Type B pancreatic cell (in vitro differentiated cells): Measurements from ENCODE around the gene SLC25A21. TPM values are rescaled to one million over a fixed set of nuclear protein-coding genes. Genes with fewer than 3 reads are reported as not detected.
"Not testable (repeated sequence)": the region's sequence is repeated elsewhere in the genome, so short reads cannot be mapped to it uniquely, and the experiment has no call there.

Experiments used
- DNase-seq: peaks from one replicate; pipeline ENCODE4 v3.0.0; 2021; ENCODE audit warnings: mixed read lengths; ENCODE audit not compliant: unreplicated experiment; ENCODE audit errors: extremely low spot score
- H3K27ac Mint-ChIP-seq: 2 replicates; pipeline ENCODE4 v1.8.0; 2021; ENCODE audit warnings: mild to moderate bottlenecking, mixed read lengths
- H3K27me3 Mint-ChIP-seq: 2 replicates; pipeline ENCODE4 v1.8.0; 2021; ENCODE audit warnings: mixed read lengths
- H3K36me3 Mint-ChIP-seq: 2 replicates; pipeline ENCODE4 v1.8.0; 2021; ENCODE audit warnings: mixed read lengths
- H3K4me1 Mint-ChIP-seq: one replicate; pipeline ENCODE4 v1.8.0; 2021; ENCODE audit warnings: mixed read lengths; ENCODE audit not compliant: unreplicated experiment
- H3K4me3 Mint-ChIP-seq: 2 replicates; pipeline ENCODE4 v1.8.0; 2021; ENCODE audit warnings: mild to moderate bottlenecking, mixed read lengths
- H3K9me3 Mint-ChIP-seq: 2 replicates; pipeline ENCODE4 v1.8.0; 2021; ENCODE audit warnings: mixed read lengths
- total RNA-seq: library from RNA; stranded (reverse); gene quantifications from 2 replicates; pipeline ENCODE4 v1.2.1, GENCODE V29; 2021; ENCODE audit warnings: low replicate concordance
- TF ChIP-seq, protein P1 (sequence below): fragments of 200-600 bp; sonication (generic); conservative IDR thresholded peaks from 2 replicates; pipeline ENCODE4 v1.5.0; 2021; ENCODE audit warnings: antibody characterized with exemption, mild to moderate bottlenecking

The SLC25A21 gene
- total RNA-seq, 1 donor from 2014 or later: 0.58 TPM

DNA sequence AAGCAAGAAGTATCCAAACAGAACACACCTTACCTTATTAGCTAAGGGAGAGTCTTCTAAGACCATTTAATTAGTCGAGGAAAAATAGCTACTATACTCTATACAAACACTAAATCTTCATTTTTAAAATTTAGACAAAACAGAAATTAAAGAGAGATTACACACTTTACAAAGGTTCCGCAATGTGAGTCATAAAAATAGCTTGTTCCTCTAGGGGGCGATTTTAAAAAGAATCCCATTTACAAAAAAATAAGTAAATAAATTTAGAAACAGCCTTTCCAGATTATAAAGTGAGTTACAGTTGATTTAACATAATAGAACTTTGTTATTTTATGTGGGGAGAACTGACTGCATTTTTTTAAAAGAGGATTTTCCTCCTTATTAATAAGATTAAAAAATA, 309.1 kb downstream of the SLC25A21 start:
- TF ChIP-seq, protein P1, sequence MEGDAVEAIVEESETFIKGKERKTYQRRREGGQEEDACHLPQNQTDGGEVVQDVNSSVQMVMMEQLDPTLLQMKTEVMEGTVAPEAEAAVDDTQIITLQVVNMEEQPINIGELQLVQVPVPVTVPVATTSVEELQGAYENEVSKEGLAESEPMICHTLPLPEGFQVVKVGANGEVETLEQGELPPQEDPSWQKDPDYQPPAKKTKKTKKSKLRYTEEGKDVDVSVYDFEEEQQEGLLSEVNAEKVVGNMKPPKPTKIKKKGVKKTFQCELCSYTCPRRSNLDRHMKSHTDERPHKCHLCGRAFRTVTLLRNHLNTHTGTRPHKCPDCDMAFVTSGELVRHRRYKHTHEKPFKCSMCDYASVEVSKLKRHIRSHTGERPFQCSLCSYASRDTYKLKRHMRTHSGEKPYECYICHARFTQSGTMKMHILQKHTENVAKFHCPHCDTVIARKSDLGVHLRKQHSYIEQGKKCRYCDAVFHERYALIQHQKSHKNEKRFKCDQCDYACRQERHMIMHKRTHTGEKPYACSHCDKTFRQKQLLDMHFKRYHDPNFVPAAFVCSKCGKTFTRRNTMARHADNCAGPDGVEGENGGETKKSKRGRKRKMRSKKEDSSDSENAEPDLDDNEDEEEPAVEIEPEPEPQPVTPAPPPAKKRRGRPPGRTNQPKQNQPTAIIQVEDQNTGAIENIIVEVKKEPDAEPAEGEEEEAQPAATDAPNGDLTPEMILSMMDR: peak; percentile 44
- Mint-ChIP-seq H3K36me3 (peaks cover 3% of the 10 kb centered on the region), H3K9me3 (no peaks in the 10 kb centered on the region), H3K27me3 (peaks cover 10% of the 10 kb centered on the region), H3K4me3 (no peak overlapping the region), H3K4me1 (no peaks in the 10 kb centered on the region), H3K27ac (no peak overlapping the region)
- DNase-seq: no peak

DNA sequence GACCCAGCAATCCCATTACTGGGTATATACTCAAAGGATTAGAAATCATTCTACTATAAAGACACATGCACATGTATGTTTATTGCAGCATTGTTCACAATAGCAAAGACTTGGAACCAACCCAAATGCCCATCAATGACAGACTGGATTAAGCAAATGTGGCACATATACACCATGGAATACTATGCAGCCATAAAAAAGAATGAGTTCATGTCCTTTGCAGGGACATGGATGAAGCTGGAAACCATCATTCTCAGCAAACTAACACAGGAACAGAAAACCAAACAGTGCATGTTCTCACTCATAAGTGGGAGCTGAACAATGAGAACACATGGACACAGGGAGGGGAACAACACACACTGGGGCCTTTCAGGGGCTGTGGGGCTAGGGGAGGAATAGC, 310.2 kb downstream of the SLC25A21 start:
- not testable (repeated sequence) for H3K9me3 Mint-ChIP-seq, H3K36me3 Mint-ChIP-seq, H3K27ac Mint-ChIP-seq, DNase-seq, H3K4me3 Mint-ChIP-seq, H3K4me1 Mint-ChIP-seq, H3K27me3 Mint-ChIP-seq

DNA sequence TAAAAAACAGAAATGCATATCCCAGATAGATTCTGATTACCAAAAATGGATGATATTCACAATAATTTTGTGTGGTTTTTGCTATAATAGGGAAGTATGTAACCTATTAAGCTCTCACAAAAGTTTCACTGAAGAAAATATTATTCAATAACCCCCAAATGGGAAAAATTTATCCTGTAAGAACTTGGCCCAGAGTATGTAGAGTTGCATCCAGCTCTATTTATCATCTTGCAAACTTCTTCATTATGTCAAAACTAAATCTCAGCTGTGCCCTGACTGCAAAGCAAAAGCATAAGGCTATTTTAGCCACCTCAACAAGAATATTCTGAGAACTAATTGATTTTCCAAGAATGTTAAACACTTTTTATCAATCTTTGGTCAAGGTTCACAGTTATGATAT, 311.6 kb downstream of the SLC25A21 start:
- no peak overlapping the region for H3K27ac Mint-ChIP-seq
- TF ChIP-seq, protein P1: no peak
- no peaks in the 10 kb centered on the region for H3K9me3 Mint-ChIP-seq
- no peak overlapping the region for H3K4me3 Mint-ChIP-seq
- peaks cover 13% of the 10 kb centered on the region for H3K4me1 Mint-ChIP-seq
- peaks cover 3% of the 10 kb centered on the region for H3K36me3 Mint-ChIP-seq
- peaks cover 5% of the 10 kb centered on the region for H3K27me3 Mint-ChIP-seq
- no peak for DNase-seq

DNA sequence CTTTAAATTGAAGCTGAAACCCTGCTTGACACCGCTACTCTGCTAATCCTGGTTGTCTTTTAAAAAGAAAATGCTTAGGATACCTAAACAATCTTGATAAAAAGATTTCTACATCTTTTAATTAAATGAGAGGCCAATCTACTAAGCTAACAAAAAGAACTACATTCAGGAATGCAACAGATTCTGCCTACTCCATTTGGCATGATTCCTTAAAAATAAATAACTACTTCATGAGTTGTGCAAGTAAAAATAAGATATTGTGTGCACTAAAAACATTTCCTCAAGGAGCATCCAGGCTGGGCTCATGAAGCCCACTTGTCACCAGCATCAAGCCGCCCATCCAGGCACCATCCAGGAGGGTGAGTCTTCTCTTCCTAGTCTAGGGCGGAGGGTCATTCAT, 313.3 kb downstream of the SLC25A21 start:
- H3K27me3 Mint-ChIP-seq: peaks cover 3% of the 10 kb centered on the region
- no peak overlapping the region for H3K27ac Mint-ChIP-seq
- H3K4me1 Mint-ChIP-seq: peaks cover 13% of the 10 kb centered on the region
- no peaks in the 10 kb centered on the region for H3K9me3 Mint-ChIP-seq
- H3K36me3 Mint-ChIP-seq: peaks cover 3% of the 10 kb centered on the region
- TF ChIP-seq, protein P1: no peak
- H3K4me3 Mint-ChIP-seq: no peak overlapping the region
- DNase-seq: no peak

DNA sequence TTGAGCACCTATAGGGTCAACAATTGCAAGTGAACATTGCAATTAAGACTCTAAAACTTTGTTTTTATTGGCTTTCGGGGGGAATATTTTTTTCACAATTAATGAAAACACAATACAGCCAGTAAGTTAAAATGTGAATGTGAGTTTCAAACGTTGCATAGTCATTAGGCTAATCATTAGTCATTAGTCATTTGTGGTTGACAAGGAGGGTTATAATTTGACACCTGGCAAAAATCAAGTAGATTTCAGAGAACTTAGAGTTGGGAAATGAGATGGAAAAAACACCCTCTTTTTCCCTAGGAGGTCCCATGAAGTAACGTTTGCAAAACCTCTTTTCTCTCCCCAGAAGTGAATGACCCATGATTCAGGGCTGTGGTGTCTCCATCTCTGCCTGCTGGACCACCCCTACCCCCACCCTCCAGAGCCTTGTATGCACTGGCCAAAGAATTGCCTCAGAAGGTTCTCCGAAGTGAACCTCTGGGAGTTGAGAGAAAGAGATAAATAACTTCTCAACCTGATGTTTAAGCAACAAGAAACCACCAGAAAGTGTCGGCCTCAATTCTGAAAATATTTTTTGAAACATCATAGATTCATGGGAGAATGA, 314.5 kb downstream of the SLC25A21 start:
- Mint-ChIP-seq H3K9me3 (no peaks in the 10 kb centered on the region), H3K27me3 (peaks cover 7% of the 10 kb centered on the region), H3K4me1 (peaks cover 13% of the 10 kb centered on the region), H3K4me3 (no peak overlapping the region), H3K27ac (no peak overlapping the region), H3K36me3 (peaks cover 3% of the 10 kb centered on the region)
- no peak for DNase-seq
- TF ChIP-seq, protein P1: no peak

DNA sequence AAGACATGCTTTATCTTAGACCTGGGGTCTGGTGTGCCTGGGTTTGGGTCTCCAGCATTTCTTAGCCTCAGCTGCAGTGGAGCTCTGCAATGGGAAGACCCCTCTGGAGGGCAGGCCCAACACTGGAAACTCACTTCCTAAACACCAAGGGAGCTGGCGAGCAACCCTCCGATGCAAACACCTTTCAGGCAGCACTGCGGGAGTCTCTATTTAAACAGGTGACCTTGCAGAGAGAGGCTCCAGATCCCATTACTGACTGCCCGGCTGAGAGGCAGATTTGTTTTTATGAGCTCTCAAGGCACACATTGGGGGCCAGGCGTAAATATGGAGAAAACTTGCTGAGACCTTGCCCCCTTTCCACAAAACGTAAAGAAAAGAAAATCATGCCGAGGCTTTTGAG, 315.3 kb downstream of the SLC25A21 start:
- TF ChIP-seq, protein P1: no peak
- peaks cover 3% of the 10 kb centered on the region for H3K36me3 Mint-ChIP-seq
- H3K27ac Mint-ChIP-seq: no peak overlapping the region
- H3K4me3 Mint-ChIP-seq: no peak overlapping the region
- no peaks in the 10 kb centered on the region for H3K9me3 Mint-ChIP-seq
- H3K4me1 Mint-ChIP-seq: peaks cover 13% of the 10 kb centered on the region
- peaks cover 7% of the 10 kb centered on the region for H3K27me3 Mint-ChIP-seq
- DNase-seq: no peak
